NOMO-1 (cell line): ENCODE measurements around the gene SLC25A39.

Source experiments
- DNase-seq, 2 experiments: peaks; one replicate each; lab custom pipeline; 2025; ENCODE audit not compliant: unreplicated experiment in 2 of 2; lab: John Stamatoyannopoulos, UW

SLC25A39 gene

DNA sequence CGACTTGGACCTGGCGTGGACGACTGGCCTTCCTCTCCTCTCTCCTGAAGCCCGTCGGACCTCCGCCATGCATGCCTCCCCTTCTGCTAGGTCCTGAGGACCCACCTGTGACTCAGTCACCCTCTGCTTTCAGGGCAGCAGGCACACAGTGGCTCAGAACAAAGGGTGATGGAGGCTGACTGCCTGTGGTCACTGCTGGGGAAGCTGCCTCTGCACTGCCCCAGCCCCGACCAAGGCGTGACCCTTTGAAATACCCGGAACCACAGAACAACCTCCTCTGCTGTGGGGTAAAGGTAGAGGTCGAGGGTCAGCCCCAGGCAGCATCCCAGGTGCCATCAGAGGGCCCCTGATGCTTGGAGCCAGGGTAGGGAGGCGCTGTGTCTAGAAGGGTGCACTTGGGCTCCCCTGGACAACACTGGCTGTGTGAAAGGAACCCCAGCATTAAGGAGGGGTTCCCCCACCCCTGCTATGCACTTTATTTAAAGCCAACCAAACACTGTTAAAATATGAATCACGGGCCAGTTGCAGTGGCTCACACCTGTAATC, 44.2 kb downstream of the SLC25A39 start:
- DNase-seq, result no peak

GRCh38 chr17:44279666-44280391, 44.8 kb downstream of the SLC25A39 start:
- DNase-seq, result peak; percentile 75 to 77

DNA sequence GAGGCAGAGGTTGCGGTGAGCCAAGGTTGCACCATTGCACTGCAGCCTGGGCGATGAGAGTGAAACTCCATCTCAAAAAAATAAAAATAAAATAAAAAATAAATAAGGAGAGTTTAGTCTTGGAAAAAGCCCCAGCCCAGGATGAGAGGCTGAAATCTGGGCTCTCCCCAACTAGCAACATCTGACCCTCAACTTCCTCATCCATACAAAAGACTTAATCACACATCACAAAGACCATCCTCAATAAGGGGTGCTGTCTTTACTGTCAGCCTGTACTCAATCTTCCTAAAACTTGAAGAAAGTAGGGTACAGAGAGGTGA, 45.3 kb downstream of the SLC25A39 start:
- DNase-seq, result no peak

DNA sequence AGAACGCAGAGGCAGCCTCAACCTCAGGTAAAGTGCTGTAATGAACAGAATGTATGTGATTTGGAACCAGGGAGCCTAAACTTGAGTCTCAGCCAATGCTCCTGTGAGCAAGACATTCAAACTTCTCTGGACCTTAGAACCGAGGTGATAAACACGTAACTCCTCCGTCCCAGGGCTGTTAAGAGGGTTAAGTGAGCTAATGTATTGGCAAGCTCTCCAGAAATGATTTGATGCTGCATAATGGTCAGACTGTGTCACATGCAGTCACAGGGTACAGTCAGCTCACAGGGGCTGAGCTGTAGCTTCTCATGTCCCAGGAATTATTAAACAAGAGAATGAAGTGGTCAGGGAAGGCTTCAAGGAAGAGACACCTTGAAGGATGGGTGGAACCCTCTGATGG, 46.6 kb downstream of the SLC25A39 start:
- no peak for DNase-seq

DNA sequence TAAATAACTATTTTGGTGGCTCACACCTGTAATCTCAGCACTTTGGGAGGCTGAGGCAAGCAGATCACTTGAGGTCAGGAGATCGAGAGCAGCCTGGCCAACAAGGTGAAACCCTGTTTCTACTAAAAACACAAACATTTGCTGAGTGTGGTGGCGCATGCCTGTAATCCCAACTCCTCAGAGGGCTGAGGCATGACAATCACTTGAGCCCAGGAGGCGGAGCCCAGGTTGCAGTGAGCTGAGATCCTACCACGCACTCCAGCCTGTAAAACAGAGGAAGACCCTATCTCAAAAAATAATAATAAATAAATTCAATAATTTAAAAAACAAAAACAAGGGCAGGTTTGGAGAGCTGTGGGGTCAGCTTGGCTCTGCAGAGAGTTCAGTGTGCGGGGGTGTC, 51.0 kb downstream of the SLC25A39 start:
- DNase-seq, result no peak

- no peak for DNase-seq
Measured at GRCh38 chr17:44272954-44273353, 51.7 kb downstream of the SLC25A39 start.

DNA sequence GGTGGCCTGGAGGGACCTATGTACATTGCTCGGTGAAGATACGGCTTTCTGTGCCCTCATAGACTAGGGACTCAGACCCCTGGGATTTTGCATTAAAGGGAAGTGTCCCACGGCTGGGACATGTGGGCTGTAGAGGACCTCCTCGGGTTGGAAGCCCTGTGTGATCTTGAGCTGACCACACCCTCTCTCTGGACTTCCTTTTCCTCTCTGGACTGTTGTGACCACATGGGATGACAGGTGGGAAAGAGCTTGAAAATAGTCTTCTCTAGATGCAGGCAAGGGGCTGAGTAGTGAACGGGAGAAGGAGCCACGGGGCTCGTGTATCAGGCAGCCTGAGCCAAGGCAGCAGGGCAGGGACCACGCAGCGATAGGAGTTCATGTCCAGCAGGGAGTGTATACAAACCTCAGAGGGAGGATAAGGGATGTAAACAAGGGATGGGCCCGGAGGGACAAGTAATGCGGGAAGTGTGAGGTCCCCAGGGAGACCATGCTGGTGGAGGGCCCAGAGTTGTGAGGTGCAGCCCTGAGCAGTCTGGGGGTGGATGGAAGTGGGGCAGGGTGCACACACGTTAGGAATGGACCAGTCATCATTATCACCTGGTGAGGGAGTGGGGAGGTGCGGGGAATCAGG, 52.2 kb downstream of the SLC25A39 start:
- no peak for DNase-seq
